H9 (cell line): ENCODE data around the gene ADSS2. TPM values are rescaled to one million over a fixed set of nuclear protein-coding genes. Genes with fewer than 3 reads are reported as not detected.
A peak's percentile ranks its signal among the peaks of the same experiment; 100 is the strongest.

Source experiments
- DNase-seq: peaks from one replicate; pipeline ENCODE4 v3.0.0-alpha.2; 2017
- H2AFZ ChIP-seq: one replicate; pipeline ENCODE4 v1.6.1; 2013; ENCODE audit warnings: mild to moderate bottlenecking, low read length, control low read depth, moderate library complexity
- H2AK5ac ChIP-seq: 2 replicates; pipeline ENCODE4 v1.6.1; 2013; ENCODE audit warnings: low read length, control low read depth, mixed read lengths; ENCODE audit not compliant: insufficient read length
- H2BK120ac ChIP-seq: one replicate; pipeline ENCODE4 v1.6.1; 2013; ENCODE audit warnings: low read depth, mild to moderate bottlenecking, low read length, control low read depth, inconsistent platforms; ENCODE audit not compliant: poor library complexity, severe bottlenecking
- H2BK12ac ChIP-seq: 2 replicates; pipeline ENCODE4 v1.6.1; 2013; ENCODE audit warnings: low read length, control low read depth, mixed read lengths, low read depth; ENCODE audit not compliant: insufficient read length
- H2BK15ac ChIP-seq: 2 replicates; pipeline ENCODE4 v1.6.1; 2013; ENCODE audit warnings: low read depth, low read length, control low read depth
- H2BK20ac ChIP-seq: one replicate; pipeline ENCODE4 v1.6.1; 2013; ENCODE audit warnings: low read depth, mild to moderate bottlenecking, low read length, control low read depth, inconsistent platforms; ENCODE audit not compliant: poor library complexity, severe bottlenecking
- H2BK5ac ChIP-seq: 2 replicates; pipeline ENCODE4 v1.6.1; 2013; ENCODE audit warnings: low read length, control low read depth, mixed read lengths; ENCODE audit not compliant: insufficient read length
- H3K14ac ChIP-seq: 2 replicates; pipeline ENCODE4 v1.6.1; 2013; ENCODE audit warnings: low read length, control low read depth; ENCODE audit not compliant: insufficient read depth
- H3K18ac ChIP-seq: 2 replicates; pipeline ENCODE4 v1.6.1; 2013; ENCODE audit warnings: low read depth, mild to moderate bottlenecking, mixed read lengths, low read length, control low read depth; ENCODE audit not compliant: insufficient read length
- H3K23ac ChIP-seq: 2 replicates; pipeline ENCODE4 v1.6.1; 2013; ENCODE audit warnings: low read length, control low read depth, mixed read lengths, low read depth; ENCODE audit not compliant: insufficient read length
- H3K23me2 ChIP-seq: 2 replicates; pipeline ENCODE4 v1.6.1; 2013; ENCODE audit warnings: low read depth, mild to moderate bottlenecking, mixed read lengths, low read length, control low read depth; ENCODE audit not compliant: insufficient read length, poor library complexity, severe bottlenecking
- H3K27ac ChIP-seq: 2 replicates; pipeline ENCODE4 v1.5.1; 2013; ENCODE audit warnings: low read length, control low read depth, mixed read lengths, low read depth; ENCODE audit not compliant: insufficient read length
- H3K27me3 ChIP-seq: 2 replicates; pipeline ENCODE4 v1.6.1; 2013; ENCODE audit warnings: low read length, control low read depth, inconsistent platforms; ENCODE audit not compliant: insufficient read depth
- H3K4ac ChIP-seq: 2 replicates; pipeline ENCODE4 v1.6.1; 2013; ENCODE audit warnings: low read depth, mild to moderate bottlenecking, control low read depth, inconsistent platforms, low read length, moderate library complexity
- H3K4me1 ChIP-seq: 2 replicates; pipeline ENCODE4 v1.6.1; 2013; ENCODE audit warnings: low read length, control low read depth, inconsistent platforms; ENCODE audit not compliant: insufficient read depth
- H3K4me2 ChIP-seq: 2 replicates; pipeline ENCODE4 v1.6.1; 2013; ENCODE audit warnings: low read length, control low read depth, mixed read lengths; ENCODE audit not compliant: insufficient read length, insufficient read depth
- H3K56ac ChIP-seq: 2 replicates; pipeline ENCODE4 v1.6.1; 2013; ENCODE audit warnings: low read depth, mild to moderate bottlenecking, mixed read lengths, low read length, control low read depth; ENCODE audit not compliant: insufficient read length
- H3K79me1 ChIP-seq: 2 replicates; pipeline ENCODE4 v1.6.1; 2013; ENCODE audit warnings: low read depth, mild to moderate bottlenecking, moderate library complexity, low read length, control low read depth, inconsistent platforms; ENCODE audit not compliant: insufficient read depth, poor library complexity, severe bottlenecking
- H3K79me2 ChIP-seq: 2 replicates; pipeline ENCODE4 v1.6.1; 2013; ENCODE audit warnings: low read length, control low read depth, inconsistent platforms; ENCODE audit not compliant: insufficient read depth
- H3K9ac ChIP-seq: 2 replicates; pipeline ENCODE4 v1.6.1; 2013; ENCODE audit warnings: low read length, control low read depth, mixed read lengths; ENCODE audit not compliant: insufficient read length; ENCODE audit errors: extremely low read depth
- H3K9me3 ChIP-seq: one replicate; pipeline ENCODE4 v1.6.1; 2013; ENCODE audit warnings: low read depth, low read length, inconsistent platforms; ENCODE audit not compliant: control insufficient read depth
- H3T11ph ChIP-seq: one replicate; pipeline ENCODE4 v1.6.1; 2013; ENCODE audit warnings: mild to moderate bottlenecking, low read length, control low read depth, inconsistent platforms
- H4K20me1 ChIP-seq: one replicate; pipeline ENCODE4 v1.6.1; 2013; ENCODE audit not compliant: control insufficient read depth, insufficient read length, insufficient read depth
- H4K5ac ChIP-seq: 2 replicates; pipeline ENCODE4 v1.6.1; 2013; ENCODE audit warnings: low read depth, mild to moderate bottlenecking, mixed read lengths, low read length, control low read depth; ENCODE audit not compliant: insufficient read length
- H4K8ac ChIP-seq: replicated peaks from 2 replicates; pipeline ENCODE4 v1.6.1; 2013; ENCODE audit warnings: low read length, control low read depth, mixed read lengths, low read depth; ENCODE audit not compliant: insufficient read length
- H4K91ac ChIP-seq: 2 replicates; pipeline ENCODE4 v1.6.1; 2013; ENCODE audit warnings: low read depth, mild to moderate bottlenecking, moderate library complexity, mixed read lengths, low read length, control low read depth; ENCODE audit not compliant: insufficient read length
- H3K27ac Mint-ChIP-seq, 3 experiments: 2 replicates in 2 of 3; 3 replicates in 1 of 3; pipeline ENCODE4 v1.8.0; 2020 to 2021; ENCODE audit warnings: mixed read lengths in 3 of 3, mild to moderate bottlenecking in 1 of 3, moderate library complexity in 1 of 3
- H3K27me3 Mint-ChIP-seq: 2 replicates; pipeline ENCODE4 v1.8.0; 2021; ENCODE audit warnings: low read depth, mild to moderate bottlenecking, moderate library complexity, mixed read lengths
- H3K36me3 Mint-ChIP-seq, 3 experiments: 2 replicates in 2 of 3; 3 replicates in 1 of 3; pipeline ENCODE4 v1.8.0; 2020 to 2021; ENCODE audit warnings: low read depth in 3 of 3, mixed read lengths in 3 of 3; ENCODE audit not compliant: insufficient read depth in 1 of 3
- H3K4me1 Mint-ChIP-seq, 2 experiments: 2 replicates each; pipeline ENCODE4 v1.8.0; 2020; ENCODE audit warnings: mixed read lengths in 2 of 2
- H3K4me3 Mint-ChIP-seq, 2 experiments: 2 replicates in 1 of 2; 3 replicates in 1 of 2; pipeline ENCODE4 v1.8.0; 2020 to 2021; ENCODE audit warnings: mild to moderate bottlenecking in 2 of 2, mixed read lengths in 2 of 2, moderate library complexity in 1 of 2
- H3K9me3 Mint-ChIP-seq, 2 experiments: 2 replicates in 1 of 2; 3 replicates in 1 of 2; pipeline ENCODE4 v1.8.0; 2020; ENCODE audit warnings: mild to moderate bottlenecking in 2 of 2, mixed read lengths in 2 of 2, moderate library complexity in 1 of 2
- WGBS: extraction: QIAGEN DNeasy Blood & Tissue Kit; methylation state at CpG from one replicate; pipeline ENCODE4 v1.1.7; 2013; ENCODE audit warnings: missing lambda C conversion rate, low lambda C conversion rate, mixed read lengths; ENCODE audit not compliant: insufficient read length; ENCODE audit errors: extremely low coverage; 5-methylcytosine and 5-hydroxymethylcytosine counted together
- total RNA-seq: library from RNA; stranded (reverse); gene quantifications from 2 replicates; pipeline ENCODE4 v1.2.1, GENCODE V29; 2021
- TF ChIP-seq, protein P1 (sequence below): fragments of 200-600 bp; sonication (generic); conservative IDR thresholded peaks from 3 replicates; pipeline ENCODE4 v1.8.0; 2021; ENCODE audit warnings: antibody characterized with exemption, mild to moderate bottlenecking

Gene ADSS2
- total RNA-seq, 1 experiment from 2014 or later: 65.4 TPM

DNA sequence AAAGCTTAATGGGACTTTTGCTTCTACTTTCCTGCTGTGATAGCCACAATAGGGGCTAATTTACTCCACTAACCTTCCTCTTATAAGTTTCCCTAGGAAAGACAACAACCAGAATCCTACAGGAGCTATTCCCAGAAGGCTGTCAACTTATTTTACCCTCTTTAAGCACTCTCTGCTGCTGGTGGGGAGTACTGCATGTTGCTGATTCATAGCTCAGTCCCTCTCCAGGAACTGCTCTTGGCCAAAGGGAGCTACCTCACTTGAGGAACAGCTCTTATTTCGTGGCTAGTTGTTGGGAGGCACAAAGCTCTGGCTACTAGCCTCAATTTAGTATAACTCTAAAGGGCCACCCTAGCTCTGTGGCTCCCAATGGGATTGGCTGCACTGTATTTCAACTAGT is 37.2 kb downstream of the ADSS2 start:
- no CpG with 5 or more reads among the region's 1 CpG for WGBS
- Histone ChIP-seq H2BK120ac (no peak overlapping the region), H3K9me3 (no peaks in the 10 kb centered on the region), H3K79me2 (no peaks in the 10 kb centered on the region), H3K4me2 (no peak overlapping the region), H3K4me1 (no peaks in the 10 kb centered on the region), H3K23me2 (no peaks in the 10 kb centered on the region), H3K18ac (no peak overlapping the region), H2BK20ac (no peak overlapping the region), H3T11ph (no peak overlapping the region), H2AFZ (no peak overlapping the region), H3K79me1 (no peaks in the 10 kb centered on the region), H3K14ac (no peak overlapping the region), H4K8ac (no peak overlapping the region), H3K4ac (no peak overlapping the region), H3K9ac (no peak overlapping the region), H3K27me3 (no peaks in the 10 kb centered on the region), H2BK12ac (no peak overlapping the region), H4K91ac (no peak overlapping the region), H2BK15ac (no peak overlapping the region), H3K23ac (no peak overlapping the region), H2BK5ac (no peak overlapping the region), H4K5ac (no peak overlapping the region), H4K20me1 (no peaks in the 10 kb centered on the region), H3K56ac (no peak overlapping the region), H2AK5ac (no peak overlapping the region), H3K27ac (no peak overlapping the region)
- H3K4me1 Mint-ChIP-seq: peaks cover 13 to 15% of the 10 kb centered on the region in 2 experiments
- peaks cover 31 to 85% (median 79%) of the 10 kb centered on the region in 3 experiments; a peak in 5 of 7 replicates for H3K36me3 Mint-ChIP-seq
- peak overlapping the region in 2 of 3 experiments; percentile 40 to 44; a peak in 3 of 7 replicates for H3K27ac Mint-ChIP-seq
- no peak overlapping the region for H3K4me3 Mint-ChIP-seq
- H3K9me3 Mint-ChIP-seq: no peaks in the 10 kb centered on the region
- TF ChIP-seq, protein P1, sequence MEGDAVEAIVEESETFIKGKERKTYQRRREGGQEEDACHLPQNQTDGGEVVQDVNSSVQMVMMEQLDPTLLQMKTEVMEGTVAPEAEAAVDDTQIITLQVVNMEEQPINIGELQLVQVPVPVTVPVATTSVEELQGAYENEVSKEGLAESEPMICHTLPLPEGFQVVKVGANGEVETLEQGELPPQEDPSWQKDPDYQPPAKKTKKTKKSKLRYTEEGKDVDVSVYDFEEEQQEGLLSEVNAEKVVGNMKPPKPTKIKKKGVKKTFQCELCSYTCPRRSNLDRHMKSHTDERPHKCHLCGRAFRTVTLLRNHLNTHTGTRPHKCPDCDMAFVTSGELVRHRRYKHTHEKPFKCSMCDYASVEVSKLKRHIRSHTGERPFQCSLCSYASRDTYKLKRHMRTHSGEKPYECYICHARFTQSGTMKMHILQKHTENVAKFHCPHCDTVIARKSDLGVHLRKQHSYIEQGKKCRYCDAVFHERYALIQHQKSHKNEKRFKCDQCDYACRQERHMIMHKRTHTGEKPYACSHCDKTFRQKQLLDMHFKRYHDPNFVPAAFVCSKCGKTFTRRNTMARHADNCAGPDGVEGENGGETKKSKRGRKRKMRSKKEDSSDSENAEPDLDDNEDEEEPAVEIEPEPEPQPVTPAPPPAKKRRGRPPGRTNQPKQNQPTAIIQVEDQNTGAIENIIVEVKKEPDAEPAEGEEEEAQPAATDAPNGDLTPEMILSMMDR: peak; percentile 49; the same call in 2 of the 3 replicates
- no peak for DNase-seq
- no peaks in the 10 kb centered on the region for H3K27me3 Mint-ChIP-seq
